Endothelial cell of umbilical vein (primary cell): ENCODE data around the gene TTC24. TPM values are rescaled to one million over a fixed set of nuclear protein-coding genes. Genes with fewer than 3 reads are reported as not detected.

ENCODE experiments used
- polyA plus RNA-seq, 4 experiments: library from polyadenylated mRNA; depleted of rRNA in 3 of 4; stranded (reverse) in 3 of 4; unstranded in 1 of 4; fragments of >200 nt; gene quantifications; 2 replicates each; pipeline versions ENCODE4 v1.2.1 to v1.2.3, GENCODE V29; 2011 to 2012; ENCODE audit warnings: missing spikeins in 1 of 4
- total RNA-seq: library from RNA; stranded (reverse); gene quantifications from 2 replicates; pipeline ENCODE4 v1.2.3, GENCODE V29; 2021

The TTC24 gene
- total and polyA plus RNA-seq, 2 donors (not counting 3 experiments of a cell fraction or from before 2014, with no cell fraction given) = not detected

Other genes starting within 250 kb of the TTC24 start
- gene CCT3, start 241.4 kb upstream of the TTC24 start, total RNA-seq = 330 and 367 TPM in 2 replicates
- gene CCT3, start 241.4 kb upstream of the TTC24 start, polyA plus RNA-seq = 255 and 276 TPM in 2 replicates
- 0.69 TPM in 1 of 2 replicates, not detected in the other for gene TSACC, start 241.2 kb upstream of the TTC24 start, total RNA-seq
- 0.38 and 0.94 TPM in 2 replicates for gene TSACC, start 241.2 kb upstream of the TTC24 start, polyA plus RNA-seq
- gene RHBG, start 210.5 kb upstream of the TTC24 start, total RNA-seq = not detected in 2 replicates
- gene RHBG, start 210.5 kb upstream of the TTC24 start, polyA plus RNA-seq = not detected in 2 replicates
- 52.2 and 57.3 TPM in 2 replicates for gene MEF2D, start 78.9 kb upstream of the TTC24 start, total RNA-seq
- 45.4 and 55.6 TPM in 2 replicates for gene MEF2D, start 78.9 kb upstream of the TTC24 start, polyA plus RNA-seq
- gene IQGAP3, start 7.2 kb upstream of the TTC24 start, total RNA-seq = 48.6 and 60.7 TPM in 2 replicates
- gene IQGAP3, start 7.2 kb upstream of the TTC24 start, polyA plus RNA-seq = 28.3 and 30.2 TPM in 2 replicates
- gene NAXE, start 12.1 kb downstream of the TTC24 start, total RNA-seq = 74.0 and 76.2 TPM in 2 replicates
- 187 and 210 TPM in 2 replicates for gene NAXE, start 12.1 kb downstream of the TTC24 start, polyA plus RNA-seq
- gene GPATCH4, start 21.8 kb downstream of the TTC24 start, total RNA-seq = 29.2 and 32.0 TPM in 2 replicates
- 15.5 and 22.4 TPM in 2 replicates for gene GPATCH4, start 21.8 kb downstream of the TTC24 start, polyA plus RNA-seq
- not detected in 2 replicates for gene HAPLN2, start 39.7 kb downstream of the TTC24 start, total RNA-seq
- gene HAPLN2, start 39.7 kb downstream of the TTC24 start, polyA plus RNA-seq = 0.14 TPM in 1 of 2 replicates, not detected in the other
- gene BCAN, start 62.4 kb downstream of the TTC24 start, total RNA-seq = not detected in 2 replicates
- gene BCAN, start 62.4 kb downstream of the TTC24 start, polyA plus RNA-seq = 0.14 and 0.15 TPM in 2 replicates
- 269 and 274 TPM in 2 replicates for gene NES, start 97.7 kb downstream of the TTC24 start, total RNA-seq
- gene NES, start 97.7 kb downstream of the TTC24 start, polyA plus RNA-seq = 15.5 and 19.4 TPM in 2 replicates
- 1.0 and 2.6 TPM in 2 replicates for gene CRABP2, start 125.9 kb downstream of the TTC24 start, total RNA-seq
- 0.21 and 0.32 TPM in 2 replicates for gene CRABP2, start 125.9 kb downstream of the TTC24 start, polyA plus RNA-seq
- gene METTL25B, start 148.7 kb downstream of the TTC24 start, total RNA-seq = 12.8 and 15.5 TPM in 2 replicates
- 15.0 and 17.3 TPM in 2 replicates for gene METTL25B, start 148.7 kb downstream of the TTC24 start, polyA plus RNA-seq
- 32.1 and 35.3 TPM in 2 replicates for gene ISG20L2, start 149.0 kb downstream of the TTC24 start, total RNA-seq
- gene ISG20L2, start 149.0 kb downstream of the TTC24 start, polyA plus RNA-seq = 32.0 and 33.2 TPM in 2 replicates
- 63.3 and 77.7 TPM in 2 replicates for gene MRPL24, start 161.4 kb downstream of the TTC24 start, total RNA-seq
- 46.5 and 47.9 TPM in 2 replicates for gene MRPL24, start 161.4 kb downstream of the TTC24 start, polyA plus RNA-seq
- gene HDGF, start 172.0 kb downstream of the TTC24 start, total RNA-seq = 279 and 298 TPM in 2 replicates
- gene HDGF, start 172.0 kb downstream of the TTC24 start, polyA plus RNA-seq = 94.7 and 95.1 TPM in 2 replicates
- 65.1 and 71.5 TPM in 2 replicates for gene PRCC, start 187.8 kb downstream of the TTC24 start, total RNA-seq
- 76.9 and 77.4 TPM in 2 replicates for gene PRCC, start 187.8 kb downstream of the TTC24 start, polyA plus RNA-seq
- 1.1 and 1.8 TPM in 2 replicates for gene SH2D2A, start 237.1 kb downstream of the TTC24 start, total RNA-seq
- 0.41 and 0.92 TPM in 2 replicates for gene SH2D2A, start 237.1 kb downstream of the TTC24 start, polyA plus RNA-seq